ENCODE results near the gene BAZ2B.

GRCh38 chr2:159456500-159457426 is 159.6 kb downstream of the BAZ2B start:
- TF ChIP-seq POLR2A (IDR thresholded peaks at IDR 0.05): no peak
- TF ChIP-seq CTCF (IDR thresholded peaks at IDR 0.05): no peak
